Measurements from ENCODE around the gene TNPO2. TPM values are rescaled to one million over a fixed set of nuclear protein-coding genes. Genes with fewer than 3 reads are reported as not detected.
A peak's percentile ranks its signal among the peaks of the same experiment; 100 is the strongest.
"Not testable (repeated sequence)": the region's sequence is repeated elsewhere in the genome, so short reads cannot be mapped to it uniquely, and the experiment has no call there.

The TNPO2 gene
- total RNA-seq, 1 donor from 2014 or later = 64.5 TPM

GRCh38 chr19:12727745-12728433, 4.2 kb upstream of the TNPO2 start:
- Mint-ChIP-seq H3K27me3 (ENCODE audit: low read depth) (no peaks in the 10 kb centered on the region), H3K36me3 (ENCODE audit: low read depth) (peaks cover 16% of the 10 kb centered on the region), H3K27ac (ENCODE audit: unreplicated experiment) (no peak overlapping the region), H3K9me3 (ENCODE audit: low read depth) (no peaks in the 10 kb centered on the region), H3K4me1 (ENCODE audit: low read depth) (peaks cover 25% of the 10 kb centered on the region), H3K4me3 (ENCODE audit: unreplicated experiment) (no peak overlapping the region)
- TF ChIP-seq CTCF (IDR thresholded peaks at IDR 0.05) = no peak
- no peak for DNase-seq (ENCODE audit: low spot score)

- TF ChIP-seq CTCF (IDR thresholded peaks at IDR 0.05) = no peak
- Mint-ChIP-seq H3K36me3 (ENCODE audit: low read depth) (peaks cover 14% of the 10 kb centered on the region), H3K4me3 (ENCODE audit: unreplicated experiment) (no peak overlapping the region), H3K4me1 (ENCODE audit: low read depth) (peaks cover 19% of the 10 kb centered on the region), H3K27me3 (ENCODE audit: low read depth) (no peaks in the 10 kb centered on the region), H3K9me3 (ENCODE audit: low read depth) (no peaks in the 10 kb centered on the region), H3K27ac (ENCODE audit: unreplicated experiment) (no peak overlapping the region)
- DNase-seq (ENCODE audit: low spot score) = no peak
Observed at GRCh38 chr19:12726988-12727316, 3.2 kb upstream of the TNPO2 start.

GRCh38 chr19:12725612-12726011, 1.9 kb upstream of the TNPO2 start:
- H3K4me1 Mint-ChIP-seq (ENCODE audit: low read depth) = peaks cover 27% of the 10 kb centered on the region
- DNase-seq (ENCODE audit: low spot score); H3K9me3 Mint-ChIP-seq (ENCODE audit: low read depth); H3K4me3 Mint-ChIP-seq (ENCODE audit: unreplicated experiment); H3K27me3 Mint-ChIP-seq (ENCODE audit: low read depth); H3K27ac Mint-ChIP-seq (ENCODE audit: unreplicated experiment): not testable (repeated sequence)
- peaks cover 12% of the 10 kb centered on the region for H3K36me3 Mint-ChIP-seq (ENCODE audit: low read depth)

GRCh38 chr19:12723381-12723640, 421 bp downstream of the TNPO2 start:
- DNase-seq (ENCODE audit: low spot score) = no peak
- Mint-ChIP-seq H3K36me3 (ENCODE audit: low read depth) (peaks cover 5% of the 10 kb centered on the region), H3K9me3 (ENCODE audit: low read depth) (no peaks in the 10 kb centered on the region)

GRCh38 chr19:12722566-12723380, 959 bp downstream of the TNPO2 start:
- Mint-ChIP-seq H3K4me3 (ENCODE audit: unreplicated experiment) (peak overlapping the region; percentile 84), H3K9me3 (ENCODE audit: low read depth) (no peaks in the 10 kb centered on the region), H3K36me3 (ENCODE audit: low read depth) (peaks cover 5% of the 10 kb centered on the region), H3K4me1 (ENCODE audit: low read depth) (peaks cover 39% of the 10 kb centered on the region), H3K27me3 (ENCODE audit: low read depth) (no peaks in the 10 kb centered on the region), H3K27ac (ENCODE audit: unreplicated experiment) (peak overlapping the region; percentile 93)
- no peak for TF ChIP-seq CTCF (IDR thresholded peaks at IDR 0.05)
- DNase-seq (ENCODE audit: low spot score) = peak; percentile 98

More at GRCh38 chr19:12723381-12723640, 421 bp downstream of the TNPO2 start:
- H3K27me3 Mint-ChIP-seq (ENCODE audit: low read depth) = no peaks in the 10 kb centered on the region
- peak overlapping the region; percentile 84 for H3K4me3 Mint-ChIP-seq (ENCODE audit: unreplicated experiment)
- H3K4me1 Mint-ChIP-seq (ENCODE audit: low read depth) = peaks cover 39% of the 10 kb centered on the region
- peak overlapping the region; percentile 93 for H3K27ac Mint-ChIP-seq (ENCODE audit: unreplicated experiment)
- TF ChIP-seq CTCF (IDR thresholded peaks at IDR 0.05) = no peak

Data from chondrocyte (in vitro differentiated cells).